HUES48 (cell line): ENCODE data around the gene INF2.

Source experiments
- H3K27ac ChIP-seq: one replicate; pipeline ENCODE4 v1.7.0; 2013; ENCODE audit warnings: low read depth, low read length, inconsistent platforms
- H3K27me3 ChIP-seq: 2 replicates; pipeline ENCODE4 v1.6.1; 2013; ENCODE audit warnings: mild to moderate bottlenecking, low read length; ENCODE audit not compliant: control insufficient read depth, insufficient read depth
- H3K36me3 ChIP-seq: 2 replicates; pipeline ENCODE4 v1.6.1; 2013; ENCODE audit warnings: low read length; ENCODE audit not compliant: control insufficient read depth, insufficient read depth
- H3K4me1 ChIP-seq: 2 replicates; pipeline ENCODE4 v1.6.1; 2013; ENCODE audit warnings: mild to moderate bottlenecking, low read length; ENCODE audit not compliant: control insufficient read depth, insufficient read depth
- H3K4me3 ChIP-seq: 2 replicates; pipeline ENCODE4 v1.5.1; 2013; ENCODE audit warnings: mild to moderate bottlenecking, low read depth, low read length
- H3K9ac ChIP-seq: 2 replicates; pipeline ENCODE4 v1.6.1; 2013; ENCODE audit warnings: mild to moderate bottlenecking, low read depth, low read length, moderate library complexity
- H3K9me3 ChIP-seq: 2 replicates; pipeline ENCODE4 v1.6.1; 2013; ENCODE audit warnings: low read length; ENCODE audit not compliant: control insufficient read depth, insufficient read depth

INF2 gene

GRCh38 chr14:104770851-104771272 lies 81.4 kb downstream of the INF2 start:
- Histone ChIP-seq H3K4me3 (no peak overlapping the region), H3K27ac (no peak overlapping the region), H3K9me3 (peaks cover 5% of the 10 kb centered on the region), H3K9ac (no peak overlapping the region), H3K4me1 (no peaks in the 10 kb centered on the region; the same call in 1 of the 2 replicates), H3K36me3 (peaks cover 38% of the 10 kb centered on the region), H3K27me3 (no peaks in the 10 kb centered on the region)

GRCh38 chr14:104771374-104771773 lies 82.0 kb downstream of the INF2 start:
- no peak overlapping the region for H3K9ac ChIP-seq
- no peaks in the 10 kb centered on the region for H3K27me3 ChIP-seq
- H3K4me1 ChIP-seq: no peaks in the 10 kb centered on the region; the same call in 1 of the 2 replicates
- H3K4me3 ChIP-seq: no peak overlapping the region
- H3K36me3 ChIP-seq: peaks cover 38% of the 10 kb centered on the region
- peaks cover 5% of the 10 kb centered on the region for H3K9me3 ChIP-seq
- H3K27ac ChIP-seq: no peak overlapping the region
